Lung (tissue), 12 donors: ENCODE results near the gene COX15. TPM values are rescaled to one million over a fixed set of nuclear protein-coding genes. Genes with fewer than 3 reads are reported as not detected.

Experiments
- ATAC-seq: fragments of 200-7000 bp; cut with Tn5 transposase; one replicate; pipeline ENCODE4 v1.9.1; 2020; ENCODE audit warnings: moderate number of reproducible peaks; ENCODE audit not compliant: insufficient read depth, low FRiP score
- DNase-seq, 3 donors: peaks; one replicate each; pipeline ENCODE4 v3.0.0-alpha.2; 2013 to 2017
- H3K27ac ChIP-seq, 2 donors: one replicate each; pipeline ENCODE4 v1.5.1; 2013; ENCODE audit warnings: mild to moderate bottlenecking in 2 of 2, moderate library complexity in 2 of 2, control low read depth in 1 of 2, inconsistent platforms in 1 of 2, low read depth in 1 of 2, low read length in 1 of 2
- H3K27me3 ChIP-seq, 3 donors: one replicate each; pipeline ENCODE4 v1.5.1; 2013; ENCODE audit warnings: low read length in 2 of 3; ENCODE audit not compliant: control insufficient read depth in 3 of 3, insufficient read depth in 3 of 3
- H3K36me3 ChIP-seq, 4 donors: one replicate each; pipeline ENCODE4 v1.5.1; 2013; ENCODE audit warnings: low read length in 4 of 4, mild to moderate bottlenecking in 1 of 4, moderate library complexity in 1 of 4; ENCODE audit not compliant: control insufficient read depth in 4 of 4, insufficient read depth in 4 of 4
- H3K4me1 ChIP-seq, 5 donors: one replicate each; pipeline ENCODE4 v1.5.1; 2013; ENCODE audit warnings: low read length in 5 of 5, mild to moderate bottlenecking in 2 of 5, moderate library complexity in 1 of 5; ENCODE audit not compliant: control insufficient read depth in 5 of 5, insufficient read depth in 5 of 5
- H3K4me3 ChIP-seq: one replicate; pipeline ENCODE4 v1.5.1; 2013; ENCODE audit warnings: mild to moderate bottlenecking, control low read depth, moderate library complexity
- H3K9ac ChIP-seq, 2 donors: one replicate each; pipeline ENCODE4 v1.5.1; 2013; ENCODE audit warnings: low read length in 2 of 2, control low read depth in 1 of 2; ENCODE audit not compliant: insufficient read depth in 1 of 2
- H3K9me3 ChIP-seq, 4 donors: one replicate each; pipeline ENCODE4 v1.5.1; 2013; ENCODE audit warnings: low read length in 3 of 4, mild to moderate bottlenecking in 1 of 4, moderate library complexity in 1 of 4; ENCODE audit not compliant: control insufficient read depth in 4 of 4, insufficient read depth in 3 of 4
- whole genome bisulfite sequencing, 2 donors: extraction: QIAGEN DNeasy Blood & Tissue Kit; methylation state at CpG; one replicate each; pipeline ENCODE4 v1.1.7; 2013; 5-methylcytosine and 5-hydroxymethylcytosine counted together
- polyA plus RNA-seq, 2 donors: library from polyadenylated mRNA; stranded (reverse); fragments of 200-250 nt; gene quantifications; one replicate each; pipeline ENCODE4 v1.2.1, GENCODE V29; 2013
- total RNA-seq, 2 donors: library from RNA; depleted of rRNA in 1 of 2; stranded (reverse); fragments of >200 nt in 1 of 2; gene quantifications; one replicate each; pipeline ENCODE4 v1.2.1, GENCODE V29; 2014 to 2021
- TF ChIP-seq, protein P1 (sequence below): IDR thresholded peaks from 2 replicates; pipeline ENCODE4 v1.5.1; 2012; ENCODE audit warnings: mild to moderate bottlenecking; ENCODE audit errors: control extremely low read depth, extremely low read depth
- donor health status: control.
- donor health status: control.
- donor health status: Bipolar disorder and iron deficiency.
- donor health status: healthy.
- donor health status: DM: yes; HTN: yes; CAD: no.

The COX15 gene
- total and polyA plus RNA-seq, 4 donors, result 13.5 to 37.7 (median 26.6) TPM

DNA sequence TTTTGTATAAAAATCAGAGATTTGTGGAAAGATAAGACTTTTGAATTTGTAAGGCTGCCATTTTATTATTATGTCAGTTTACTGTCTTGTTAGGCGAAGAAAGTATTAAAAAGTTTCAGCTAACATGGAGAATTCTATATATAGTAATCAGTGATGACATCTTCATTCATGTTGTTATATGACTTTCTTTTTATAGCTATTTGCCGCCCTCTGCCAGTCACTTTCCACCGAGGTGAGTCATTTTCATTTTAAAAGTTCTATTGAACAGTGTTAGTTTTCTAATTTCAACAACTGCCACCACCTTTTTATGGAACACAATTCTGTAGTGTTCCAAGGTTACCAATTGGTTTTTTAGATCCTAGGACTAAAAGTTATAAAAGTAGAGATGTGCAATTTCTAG, 11.9 kb upstream of the COX15 start:
- H3K9ac ChIP-seq, result no peak overlapping the region
- H3K27ac ChIP-seq, result no peak overlapping the region
- peaks cover 0 to 12% (median 0%) of the 10 kb centered on the region in 4 donors for H3K9me3 ChIP-seq
- TF ChIP-seq, protein P1, sequence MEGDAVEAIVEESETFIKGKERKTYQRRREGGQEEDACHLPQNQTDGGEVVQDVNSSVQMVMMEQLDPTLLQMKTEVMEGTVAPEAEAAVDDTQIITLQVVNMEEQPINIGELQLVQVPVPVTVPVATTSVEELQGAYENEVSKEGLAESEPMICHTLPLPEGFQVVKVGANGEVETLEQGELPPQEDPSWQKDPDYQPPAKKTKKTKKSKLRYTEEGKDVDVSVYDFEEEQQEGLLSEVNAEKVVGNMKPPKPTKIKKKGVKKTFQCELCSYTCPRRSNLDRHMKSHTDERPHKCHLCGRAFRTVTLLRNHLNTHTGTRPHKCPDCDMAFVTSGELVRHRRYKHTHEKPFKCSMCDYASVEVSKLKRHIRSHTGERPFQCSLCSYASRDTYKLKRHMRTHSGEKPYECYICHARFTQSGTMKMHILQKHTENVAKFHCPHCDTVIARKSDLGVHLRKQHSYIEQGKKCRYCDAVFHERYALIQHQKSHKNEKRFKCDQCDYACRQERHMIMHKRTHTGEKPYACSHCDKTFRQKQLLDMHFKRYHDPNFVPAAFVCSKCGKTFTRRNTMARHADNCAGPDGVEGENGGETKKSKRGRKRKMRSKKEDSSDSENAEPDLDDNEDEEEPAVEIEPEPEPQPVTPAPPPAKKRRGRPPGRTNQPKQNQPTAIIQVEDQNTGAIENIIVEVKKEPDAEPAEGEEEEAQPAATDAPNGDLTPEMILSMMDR, result no peak
- H3K36me3 ChIP-seq, result peaks cover 22 to 50% (median 42%) of the 10 kb centered on the region in 4 donors
- no peaks in the 10 kb centered on the region for H3K27me3 ChIP-seq
- peaks cover 0 to 8% (median 0%) of the 10 kb centered on the region in 5 donors for H3K4me1 ChIP-seq
- no peak for DNase-seq
- 89 to 96% methylated on average over 3 of the region's 3 CpGs for WGBS, 2 donors
- no peak for ATAC-seq
- H3K4me3 ChIP-seq, result no peak overlapping the region

DNA sequence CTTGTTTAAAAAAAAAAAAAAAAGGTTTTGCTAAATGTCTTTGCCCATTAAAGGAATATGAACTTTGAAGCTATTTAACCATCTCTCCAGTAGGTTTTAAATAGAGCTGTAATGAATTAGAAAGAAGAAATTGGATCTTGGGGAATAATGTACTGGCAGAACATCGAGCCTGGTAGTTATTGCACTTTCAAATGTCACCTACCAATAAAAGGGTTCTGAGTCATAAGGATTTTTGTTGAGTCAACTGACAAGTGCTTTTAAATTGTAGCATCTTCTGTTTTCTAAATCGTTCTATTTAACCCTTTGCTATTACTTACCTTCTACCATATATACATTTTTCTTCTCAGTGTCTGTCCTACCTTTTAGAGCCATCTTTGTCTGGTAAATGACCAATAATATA, 10.8 kb upstream of the COX15 start:
- Histone ChIP-seq H3K9me3 (peaks cover 0 to 12% (median 0%) of the 10 kb centered on the region in 4 donors), H3K4me3 (no peak overlapping the region), H3K27me3 (no peaks in the 10 kb centered on the region), H3K27ac (no peak overlapping the region), H3K9ac (no peak overlapping the region), H3K36me3 (peaks cover 22 to 51% (median 40%) of the 10 kb centered on the region in 4 donors), H3K4me1 (peaks cover 0 to 4% (median 0%) of the 10 kb centered on the region in 5 donors)
- TF ChIP-seq, protein P1, result no peak
- no peak for DNase-seq
- no peak for ATAC-seq
- whole genome bisulfite sequencing, 2 donors, result 88 to 92% methylated on average over 2 of the region's 2 CpGs

DNA sequence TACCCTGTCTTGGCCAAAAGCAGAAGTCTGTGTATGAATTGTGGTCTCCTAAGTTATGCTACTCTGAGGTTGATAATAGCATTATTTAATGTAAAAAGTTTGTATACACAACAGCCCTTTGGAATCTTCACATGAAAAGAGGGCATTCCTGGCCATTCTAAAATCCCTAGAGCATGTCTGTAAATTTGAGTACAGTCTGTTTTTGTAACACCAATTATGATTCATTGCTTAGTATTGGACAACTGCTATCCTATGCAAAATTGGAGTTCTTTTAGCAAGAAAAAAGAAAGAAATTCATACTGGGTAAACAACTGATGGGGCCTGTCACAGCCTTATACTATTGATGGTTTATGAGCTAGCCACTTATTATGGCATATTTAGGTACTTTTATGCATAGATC, 10.3 kb upstream of the COX15 start:
- H3K27ac ChIP-seq, result no peak overlapping the region
- peaks cover 21 to 51% (median 39%) of the 10 kb centered on the region in 4 donors for H3K36me3 ChIP-seq
- TF ChIP-seq, protein P1, result no peak
- H3K9ac ChIP-seq, result no peak overlapping the region
- no peak overlapping the region for H3K4me3 ChIP-seq
- H3K9me3 ChIP-seq, result peaks cover 0 to 12% (median 0%) of the 10 kb centered on the region in 4 donors
- H3K27me3 ChIP-seq, result no peaks in the 10 kb centered on the region
- H3K4me1 ChIP-seq, result peaks cover 0 to 4% (median 0%) of the 10 kb centered on the region in 5 donors
- no peak for ATAC-seq
- DNase-seq, result no peak
